Islet of Langerhans (tissue), 1 donor: Measurements from ENCODE around the gene CLMN.

Experiments
- FAIRE-seq: peaks from one replicate; lab custom pipeline; 2011; peaks lifted over from hg19 to GRCh38; lab: Jason Lieb, UNC

Gene CLMN

DNA sequence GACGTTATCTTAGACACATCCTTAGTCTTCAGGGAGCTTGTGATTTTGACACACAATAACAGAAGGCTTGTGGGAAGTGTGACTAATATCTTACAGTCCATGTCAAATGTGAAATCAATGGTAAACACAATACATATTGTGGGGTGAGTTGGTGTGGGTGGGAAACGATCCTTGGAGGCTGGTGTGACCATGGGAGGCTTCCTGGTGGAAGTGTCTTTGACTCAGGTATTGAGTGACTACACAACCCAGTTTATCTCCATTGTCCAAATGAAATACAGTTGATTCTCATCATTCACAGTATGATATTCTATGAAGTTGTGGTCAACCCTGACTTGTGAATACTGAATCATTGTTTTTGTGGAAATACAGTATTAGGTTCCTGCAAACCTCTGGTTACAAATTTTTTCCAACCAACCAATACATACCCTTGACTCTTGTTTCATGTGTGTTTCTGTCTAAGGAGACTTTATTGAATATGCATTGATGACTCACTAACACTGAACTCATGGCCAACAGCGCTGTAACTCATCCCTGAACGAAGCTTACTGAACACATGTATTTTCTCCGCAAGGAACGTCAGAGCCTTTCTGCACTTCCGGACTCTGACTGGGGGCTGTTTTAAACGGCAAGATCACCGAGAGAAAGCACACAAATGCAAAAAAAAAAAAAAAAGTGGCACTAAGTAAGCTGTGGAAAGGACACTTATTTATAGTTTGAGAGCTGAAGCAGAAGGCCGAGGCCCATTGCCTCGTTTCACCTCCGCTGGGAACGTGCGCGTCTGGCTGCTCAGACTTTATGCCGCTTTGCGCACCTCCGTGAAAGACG, 59.0 kb downstream of the CLMN start:
- FAIRE-seq = no peak

DNA sequence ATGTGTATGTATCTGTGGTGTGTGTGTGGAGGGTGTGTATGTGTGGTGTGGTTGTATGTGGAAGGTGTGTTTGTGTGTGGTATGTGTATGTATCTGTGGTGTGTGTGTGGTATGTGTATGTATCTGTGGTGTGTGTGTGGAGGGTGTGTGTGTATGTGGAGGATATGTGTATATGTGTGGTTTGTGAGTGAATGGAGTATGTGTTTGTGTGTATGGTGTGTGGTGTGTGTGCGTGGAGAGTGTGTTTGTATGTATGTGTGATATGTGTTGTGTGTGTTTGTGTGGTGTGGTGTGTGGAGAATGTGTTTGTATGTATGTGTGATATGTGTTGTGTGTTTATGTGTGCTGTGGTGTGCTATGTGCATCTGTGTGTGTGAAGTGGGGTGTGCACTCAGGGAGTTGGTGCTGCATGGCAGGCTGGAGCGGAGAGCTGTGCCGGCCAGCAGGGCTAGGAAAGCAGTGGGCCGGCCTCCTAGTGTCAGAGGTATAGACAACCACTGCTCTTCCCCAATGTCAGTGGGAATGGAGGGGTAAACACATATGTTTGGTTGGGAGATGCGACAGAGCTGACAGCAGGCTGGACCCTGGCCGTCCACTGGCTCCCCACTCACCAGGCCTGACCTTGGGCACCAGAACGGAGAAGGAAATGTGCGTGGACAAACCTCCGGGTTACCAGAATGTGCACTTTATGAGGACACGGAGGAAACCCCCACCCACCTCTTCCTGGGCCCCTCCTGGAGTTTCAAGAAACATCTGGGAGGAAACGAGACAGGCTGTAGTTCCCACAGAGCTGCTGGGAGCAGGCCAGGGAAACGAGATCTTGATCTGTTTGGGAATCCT, 60.7 kb downstream of the CLMN start:
- no peak for FAIRE-seq

DNA sequence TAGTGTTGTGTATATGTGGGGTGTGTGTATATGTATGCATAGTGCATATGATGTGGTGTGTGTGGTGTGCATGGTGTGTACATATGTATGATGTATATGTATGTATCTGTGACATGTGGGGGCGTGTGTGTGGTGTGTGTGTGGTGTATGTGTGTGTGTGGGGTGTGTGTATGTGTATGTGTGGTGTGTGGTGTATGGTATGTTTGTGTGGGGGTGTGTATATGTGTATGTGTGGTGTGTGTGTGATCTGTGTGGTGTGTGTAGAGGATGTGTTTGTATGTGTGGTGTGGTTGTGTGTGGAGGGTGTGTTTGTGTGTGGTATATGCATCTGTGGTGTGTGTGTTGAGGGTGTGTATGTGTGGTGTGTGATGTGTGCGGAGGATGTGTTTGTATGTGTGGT, 61.6 kb downstream of the CLMN start:
- no peak for FAIRE-seq

- no peak for FAIRE-seq
Observed at GRCh38 chr14:95257521-95257920, 62.2 kb downstream of the CLMN start.

GRCh38 chr14:95256776-95257060, 63.0 kb downstream of the CLMN start:
- no peak for FAIRE-seq

DNA sequence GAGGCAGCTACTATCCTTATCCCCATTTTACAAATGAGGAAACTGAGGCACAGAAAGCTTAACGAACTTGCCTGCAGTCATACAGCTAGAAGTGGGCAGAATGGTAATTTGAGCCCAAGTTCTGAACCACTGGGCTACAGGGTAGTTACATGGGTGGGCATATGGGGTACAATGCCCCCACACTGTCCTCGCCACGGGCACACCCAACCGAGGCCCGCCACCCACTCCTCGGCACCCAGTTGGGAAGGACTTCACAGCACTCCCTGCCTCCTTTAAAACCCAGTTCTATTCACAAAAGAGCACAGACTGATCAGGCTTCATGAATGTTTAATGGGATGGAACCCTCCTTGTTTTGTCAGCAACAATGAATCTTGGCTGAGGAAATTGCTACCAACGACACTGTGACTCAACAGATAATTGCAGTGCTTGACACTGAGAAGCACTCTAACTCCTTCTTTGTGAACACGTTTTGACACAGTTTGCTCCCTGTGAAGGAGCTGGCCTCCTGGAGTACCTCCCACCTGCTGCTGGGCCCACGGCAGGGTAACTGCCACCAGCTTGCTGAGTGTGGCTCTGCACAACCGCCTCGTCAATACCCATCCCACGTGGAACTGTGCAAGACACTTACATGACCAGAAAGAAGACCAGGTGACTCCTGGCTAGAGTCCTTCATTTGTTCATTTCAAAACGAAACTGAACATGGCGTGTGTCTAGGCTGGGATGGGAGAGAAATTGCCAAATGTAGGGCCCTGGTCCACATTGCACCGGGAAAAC, 63.5 kb downstream of the CLMN start:
- peak; percentile 9 for FAIRE-seq

GRCh38 chr14:95255487-95255886, 64.2 kb downstream of the CLMN start:
- no peak for FAIRE-seq

- FAIRE-seq = no peak
Observed at GRCh38 chr14:95255013-95255412, 64.7 kb downstream of the CLMN start.

GRCh38 chr14:95254288-95254687, 65.4 kb downstream of the CLMN start:
- FAIRE-seq = no peak

DNA sequence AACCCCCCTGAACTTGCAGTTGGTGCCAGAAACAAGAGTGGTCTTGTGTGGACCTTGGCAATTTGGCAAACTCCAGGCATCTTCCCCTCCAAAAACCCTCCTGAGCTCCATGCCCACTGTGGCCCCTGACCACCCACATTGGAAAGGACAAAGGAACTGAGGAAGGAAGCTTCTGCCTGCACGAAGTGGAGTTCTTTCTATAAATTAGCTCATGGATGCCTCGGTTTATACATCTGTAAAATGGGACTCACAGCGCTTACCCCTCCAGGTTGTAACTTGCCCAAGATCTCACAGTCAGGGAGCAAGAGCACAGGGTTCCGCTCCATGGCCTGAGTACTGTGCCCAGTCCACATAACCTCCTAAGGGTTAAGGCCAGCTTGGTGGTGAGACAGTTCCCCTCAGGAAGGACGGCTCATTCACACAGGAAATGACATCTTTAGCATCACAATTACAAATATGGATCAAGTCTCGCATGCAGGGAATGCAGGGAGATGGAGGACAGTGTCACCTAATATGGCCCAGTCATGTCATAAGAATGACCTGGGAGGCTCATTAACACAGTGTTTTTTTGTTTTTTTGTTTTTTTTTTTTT, 66.6 kb downstream of the CLMN start:
- FAIRE-seq = no peak

DNA sequence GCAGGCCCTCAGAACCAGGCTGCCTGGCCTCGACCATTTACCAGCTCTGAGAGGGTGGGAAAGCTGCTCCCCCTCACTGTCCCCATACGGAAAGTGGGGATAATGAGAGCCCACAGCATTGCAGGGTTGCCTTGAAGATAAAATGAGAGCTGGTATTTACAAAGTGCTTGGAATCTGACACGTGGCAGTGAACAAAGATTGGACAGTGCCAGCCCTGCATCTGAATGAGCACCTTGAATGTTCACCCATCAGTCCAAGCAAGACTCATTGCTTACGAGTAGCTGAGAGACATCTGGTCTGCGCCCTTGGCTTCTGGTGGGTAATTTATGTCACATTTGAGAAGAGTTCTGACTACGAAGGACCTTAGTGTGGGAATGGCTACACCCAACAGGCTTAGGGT, 67.5 kb downstream of the CLMN start:
- FAIRE-seq = no peak

DNA sequence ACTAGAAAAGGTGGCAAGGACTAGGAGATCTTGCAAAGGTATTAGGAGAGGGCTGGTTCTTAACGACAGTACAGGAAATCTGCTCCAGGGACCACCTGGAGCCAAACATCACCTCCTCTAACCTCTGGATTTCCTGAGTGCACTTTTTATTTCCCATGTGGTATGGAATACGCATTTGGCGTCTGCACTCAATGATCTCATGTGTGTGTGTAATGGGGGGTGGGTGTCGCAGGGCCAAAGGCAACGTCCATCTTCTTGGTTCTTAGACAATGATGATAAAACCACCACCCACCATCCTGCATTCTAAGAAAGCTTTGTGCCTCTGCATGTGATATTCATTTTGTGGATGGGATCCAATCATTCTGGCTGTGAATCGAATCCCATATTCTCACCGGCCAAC, 68.8 kb downstream of the CLMN start:
- no peak for FAIRE-seq

- no peak for FAIRE-seq
Observed at GRCh38 chr14:95250140-95250769, 69.5 kb downstream of the CLMN start.

- no peak for FAIRE-seq
Observed at GRCh38 chr14:95248432-95248831, 71.3 kb downstream of the CLMN start.

DNA sequence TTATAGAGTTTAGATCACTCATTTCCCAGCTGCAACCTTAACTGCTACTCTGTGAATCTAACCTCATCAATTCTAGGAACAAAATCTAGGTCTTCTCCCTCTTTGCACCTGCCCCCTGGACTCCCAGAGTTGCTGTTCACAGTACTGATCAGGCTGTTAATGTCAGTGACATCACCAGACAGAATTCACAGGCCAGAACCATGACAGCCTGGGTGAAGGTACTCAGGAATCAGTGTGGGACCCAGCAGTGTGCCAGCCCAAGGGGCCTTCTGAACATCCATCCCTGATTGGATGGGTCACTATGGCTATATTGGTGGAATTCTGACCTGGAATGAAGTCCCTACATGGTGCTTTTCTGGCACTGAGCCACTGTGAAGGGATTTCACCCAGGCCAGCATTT, 72.8 kb downstream of the CLMN start:
- FAIRE-seq = no peak

DNA sequence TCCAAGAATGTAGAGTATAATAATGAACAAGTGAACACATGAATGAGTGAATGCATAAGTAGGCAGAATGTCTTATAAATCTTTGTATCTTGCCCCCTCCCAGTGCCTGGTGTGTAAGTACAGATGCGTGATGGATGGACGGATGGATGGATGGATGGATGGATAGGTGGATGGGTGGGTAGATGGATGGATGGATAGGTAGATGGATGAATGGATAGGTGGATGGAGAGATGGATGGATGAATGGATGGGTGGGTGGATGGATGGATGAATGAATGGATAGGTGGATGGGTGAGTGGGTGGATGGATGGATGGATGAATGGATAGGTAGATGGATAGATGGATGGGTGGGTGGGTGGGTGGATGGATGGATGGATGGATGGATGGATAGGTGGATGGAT, 74.4 kb downstream of the CLMN start:
- no peak for FAIRE-seq

DNA sequence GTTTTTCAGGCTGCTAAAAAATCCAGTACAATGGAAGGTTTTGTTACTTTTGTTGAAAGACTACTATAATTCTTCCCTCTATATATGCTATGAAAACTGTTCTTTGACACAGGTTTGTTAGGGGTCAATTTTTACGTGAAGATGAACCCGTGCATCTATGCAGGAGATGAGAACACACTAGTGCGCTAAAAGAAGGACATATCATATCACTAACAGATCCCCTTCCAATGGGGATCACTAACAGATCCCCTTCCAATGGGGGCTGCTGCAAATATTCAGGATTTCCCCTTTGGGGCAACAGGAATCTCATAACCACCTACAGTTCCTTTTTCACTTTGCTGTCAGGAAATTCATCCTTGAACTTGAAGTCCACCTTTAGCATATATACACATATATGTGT, 75.1 kb downstream of the CLMN start:
- no peak for FAIRE-seq

DNA sequence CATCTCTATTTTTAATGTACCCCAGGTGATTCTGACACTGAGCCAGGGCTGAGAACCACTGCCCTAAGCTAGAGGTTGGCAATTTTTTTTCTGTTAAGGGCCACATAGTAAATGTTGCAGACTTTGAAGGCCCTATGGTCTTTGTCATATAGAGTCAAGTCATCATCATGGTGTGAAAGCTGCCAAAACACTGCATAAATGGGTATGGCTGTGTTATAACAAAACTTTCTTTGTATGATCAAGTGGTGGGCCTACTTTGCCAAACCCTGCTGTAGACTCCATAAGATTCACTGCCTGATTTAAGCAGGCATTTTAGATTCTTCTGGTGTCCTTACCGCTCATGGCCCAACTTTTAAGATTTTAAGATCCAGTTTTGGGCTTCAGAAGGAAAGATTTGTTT, 76.8 kb downstream of the CLMN start:
- no peak for FAIRE-seq

GRCh38 chr14:95240859-95241813, 78.6 kb downstream of the CLMN start:
- FAIRE-seq = no peak

- FAIRE-seq = no peak
Observed at GRCh38 chr14:95238487-95239298, 81.0 kb downstream of the CLMN start.
